SK-N-SH (cell line): Measurements from ENCODE around the gene BPIFB3. TPM values are rescaled to one million over a fixed set of nuclear protein-coding genes. Genes with fewer than 3 reads are reported as not detected.

Experiments
- CTCF ChIA-PET: fragments of 300-600, 350-600 bp; formaldehyde crosslinking; extraction: SDS; loops from one replicate; lab custom pipeline; 2021; lab: Yijun Ruan, JAX
- POLR2A ChIA-PET: fragments of 350-600 bp; sonication (Branson Sonifier 250); formaldehyde crosslinking; extraction: SDS; loops from one replicate; lab custom pipeline; 2020; ENCODE audit warnings: antibody characterized with exemption, inconsistent platforms; lab: Yijun Ruan, JAX
- DNase-seq: peaks from one replicate; pipeline ENCODE4 v3.0.0; 2012
- H2AFZ ChIP-seq: fragments of 200-600 bp; sonication (generic); 2 replicates; pipeline ENCODE4 v1.8.1; 2016; ENCODE audit warnings: antibody characterized with exemption, mild to moderate bottlenecking, low read depth
- H3F3A ChIP-seq: fragments of 200-600 bp; sonication (generic); replicated peaks from 2 replicates; pipeline ENCODE3; 2016; ENCODE audit warnings: antibody characterized with exemption, mild to moderate bottlenecking; ENCODE audit not compliant: insufficient read depth
- H3K27ac ChIP-seq, 2 experiments: fragments of 200-500 bp in 1 of 2; fragments of 200-600 bp in 1 of 2; sonication (Bioruptor generic) in 1 of 2; sonication (generic), shearing (Covaris generic) in 1 of 2; 2 replicates each; pipeline versions ENCODE4 v1.5.1 to v1.6.1; 2014 to 2016; ENCODE audit warnings: low read depth in 2 of 2, inconsistent platforms in 1 of 2, low read length in 1 of 2, mild to moderate bottlenecking in 1 of 2, mixed read lengths in 1 of 2
- H3K27me3 ChIP-seq: fragments of 200-600 bp; sonication (generic), shearing (Covaris generic); 2 replicates; pipeline ENCODE4 v1.6.1; 2016; ENCODE audit warnings: mixed run types; ENCODE audit not compliant: insufficient read depth
- H3K36me3 ChIP-seq, 2 experiments: fragments of 200-500 bp in 1 of 2; fragments of 200-600 bp in 1 of 2; sonication (Bioruptor generic) in 1 of 2; sonication (generic) in 1 of 2; replicated peaks in 1 of 2; 2 replicates each; pipeline versions ENCODE3 to v1.5.1; 2014 to 2016; ENCODE audit warnings: low read length in 1 of 2, mild to moderate bottlenecking in 1 of 2; ENCODE audit not compliant: insufficient read depth in 2 of 2, control insufficient read depth in 1 of 2
- H3K4me1 ChIP-seq, 2 experiments: fragments of 200-500 bp in 1 of 2; fragments of 200-600 bp in 1 of 2; sonication (Bioruptor generic) in 1 of 2; sonication (generic), shearing (Covaris generic) in 1 of 2; 2 replicates each; pipeline versions ENCODE4 v1.5.1 to v1.6.1; 2014 to 2016; ENCODE audit warnings: low read depth in 1 of 2, low read length in 1 of 2, mixed run types in 1 of 2; ENCODE audit not compliant: insufficient read depth in 2 of 2, control insufficient read depth in 1 of 2
- H3K4me2 ChIP-seq: fragments of 200-600 bp; sonication (generic), shearing (Covaris generic); 2 replicates; pipeline ENCODE4 v1.6.1; 2017; ENCODE audit warnings: mixed run types
- H3K4me3 ChIP-seq, 2 experiments: fragments of 200-500 bp in 1 of 2; fragments of 200-600 bp in 1 of 2; sonication (Bioruptor generic) in 1 of 2; sonication (generic), shearing (Covaris generic) in 1 of 2; 2 replicates each; pipeline versions ENCODE4 v1.5.1 to v1.8.1; 2014 to 2016; ENCODE audit warnings: low read depth in 2 of 2, inconsistent platforms in 1 of 2, low read length in 1 of 2, mild to moderate bottlenecking in 1 of 2, mixed read lengths in 1 of 2, moderate library complexity in 1 of 2
- H3K79me2 ChIP-seq: fragments of 200-600 bp; sonication (generic); 2 replicates; pipeline ENCODE4 v1.8.1; 2017; ENCODE audit warnings: mild to moderate bottlenecking; ENCODE audit not compliant: insufficient read depth
- H3K9ac ChIP-seq: fragments of 200-600 bp; sonication (generic); 2 replicates; pipeline ENCODE4 v1.6.1; 2017; ENCODE audit warnings: mixed run types
- H3K9me2 ChIP-seq: fragments of 200-600 bp; sonication (generic); 2 replicates; pipeline ENCODE4 v1.6.1; 2017; ENCODE audit warnings: mixed run types
- H3K9me3 ChIP-seq: fragments of 200-600 bp; sonication (generic); 2 replicates; pipeline ENCODE4 v1.6.1; 2017; ENCODE audit warnings: mixed run types, mild to moderate bottlenecking, moderate library complexity
- H4K20me1 ChIP-seq: fragments of 200-600 bp; sonication (generic); 2 replicates; pipeline ENCODE4 v1.6.1; 2017; ENCODE audit warnings: mild to moderate bottlenecking, mixed run types; ENCODE audit not compliant: insufficient read depth
- EP300 ChIP-seq, 2 experiments: IDR thresholded peaks; 2 replicates each; pipeline versions ENCODE4 v1.4.0 to v1.6.1; 2012; ENCODE audit warnings: borderline replicate concordance in 1 of 2, low read depth in 1 of 2, low read length in 1 of 2
- JUND ChIP-seq: IDR thresholded peaks from 2 replicates; pipeline ENCODE4 v1.4.0; 2012
- MEF2A ChIP-seq: IDR thresholded peaks from 2 replicates; pipeline ENCODE4 v1.4.0; 2012; ENCODE audit warnings: low read depth, borderline replicate concordance
- RFX5 ChIP-seq: IDR thresholded peaks from 2 replicates; pipeline ENCODE4 v1.6.1; 2012; ENCODE audit warnings: mild to moderate bottlenecking, improper control_type of control experiment, low read length
- RXRA ChIP-seq: IDR thresholded peaks from 2 replicates; pipeline ENCODE4 v1.4.0; 2012; ENCODE audit warnings: low read depth, mild to moderate bottlenecking, borderline replicate concordance
- TAF1 ChIP-seq: IDR thresholded peaks from 2 replicates; pipeline ENCODE4 v1.6.1; 2012; ENCODE audit warnings: low read depth, mild to moderate bottlenecking, low read length, moderate library complexity, borderline replicate concordance
- YY1 ChIP-seq: IDR thresholded peaks from 2 replicates; pipeline ENCODE4 v1.4.0; 2012; ENCODE audit warnings: low read depth, mild to moderate bottlenecking
- WGBS: methylation state at CpG from one replicate; pipeline ENCODE4 v1.1.6; 2017; ENCODE audit warnings: low lambda C conversion rate; 5-methylcytosine and 5-hydroxymethylcytosine counted together
- polyA plus RNA-seq, 3 experiments: library from polyadenylated mRNA; depleted of rRNA; stranded (reverse); fragments of >200 nt; gene quantifications; 2 replicates each; pipeline ENCODE4 v1.2.3, GENCODE V29; 2012
- TF ChIP-seq, protein P1 (sequence below): IDR thresholded peaks from 2 replicates; pipeline ENCODE4 v1.4.0; 2012; ENCODE audit warnings: low read depth
- TF ChIP-seq, protein P2 (sequence below): IDR thresholded peaks from 2 replicates; pipeline ENCODE4 v1.4.0; 2012; ENCODE audit warnings: low read depth, borderline replicate concordance

Gene BPIFB3
- polyA plus RNA-seq, 1 of the 3 experiments (the other 2 are of a cell fraction) = not detected

DNA sequence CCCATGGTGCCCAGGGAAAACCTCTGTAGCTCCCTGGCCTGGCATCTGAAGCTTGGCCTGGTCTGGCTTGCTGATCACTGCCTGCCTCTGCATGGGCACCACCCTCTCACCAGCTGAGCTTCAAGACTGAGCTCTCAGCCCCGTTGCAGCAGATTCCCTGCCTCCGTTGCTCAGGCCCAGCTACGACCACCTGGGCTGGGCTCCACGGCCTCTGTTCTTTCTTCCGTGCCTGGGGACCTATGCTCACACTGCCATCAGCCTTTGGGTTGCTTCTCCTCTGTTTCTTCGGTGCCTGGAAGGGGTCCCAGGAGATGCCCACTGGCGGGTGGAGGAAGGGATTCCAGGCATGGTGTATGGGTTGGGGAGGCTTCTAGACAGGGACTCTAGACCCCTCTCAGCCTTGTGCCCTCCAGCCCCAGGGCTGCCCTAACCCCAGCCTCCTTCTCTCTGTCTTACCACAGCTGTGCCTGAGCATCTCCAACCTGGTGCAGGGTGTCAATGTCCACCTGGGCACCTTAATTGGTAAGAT, 37.1 kb upstream of the BPIFB3 start:
- POLR2A ChIA-PET = no interaction called here

DNA sequence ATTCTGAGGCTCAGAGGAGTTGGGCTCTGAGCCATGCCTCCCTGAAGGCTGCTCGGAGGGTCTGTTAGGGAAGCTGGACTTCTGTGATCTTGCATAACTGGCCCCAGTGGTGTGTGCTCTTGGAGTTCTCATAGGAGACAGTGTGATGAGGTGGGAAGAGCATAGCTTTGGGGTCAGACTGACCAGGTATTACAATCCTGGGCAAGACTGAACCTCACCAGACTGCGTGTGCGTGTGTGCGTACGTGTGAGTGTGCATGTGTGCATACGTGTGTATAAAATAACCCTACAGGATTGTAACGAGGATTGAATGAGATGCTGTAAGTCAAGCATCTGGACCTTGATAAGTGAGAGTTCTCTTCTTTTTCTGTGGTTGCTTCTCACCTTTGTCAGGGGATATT, 36.2 kb upstream of the BPIFB3 start:
- no peaks in the 10 kb centered on the region for H3K36me3 ChIP-seq
- CTCF ChIA-PET = no interaction called here
- H2AFZ ChIP-seq = no peak overlapping the region
- POLR2A ChIA-PET = no interaction called here
- H3K4me2 ChIP-seq = no peak overlapping the region
- H3K9ac ChIP-seq = no peak overlapping the region
- H3K27ac ChIP-seq = no peak overlapping the region
- WGBS = 25% methylated on average over 7 of the region's 7 CpGs
- no peaks in the 10 kb centered on the region for H4K20me1 ChIP-seq
- H3K79me2 ChIP-seq = no peaks in the 10 kb centered on the region
- no peaks in the 10 kb centered on the region for H3F3A ChIP-seq
- H3K9me2 ChIP-seq = no peaks in the 10 kb centered on the region
- DNase-seq = no peak
- H3K4me1 ChIP-seq = no peaks in the 10 kb centered on the region
- peaks cover 56% of the 10 kb centered on the region for H3K27me3 ChIP-seq
- TF ChIP-seq RXRA (no peak), EP300 (IDR thresholded peaks at IDR 0.05; ENCODE audit: borderline replicate concordance in 1 of 2, low read depth in 1 of 2, low read length in 1 of 2) (no peak), RFX5 (no peak)
- TF ChIP-seq, protein P1, sequence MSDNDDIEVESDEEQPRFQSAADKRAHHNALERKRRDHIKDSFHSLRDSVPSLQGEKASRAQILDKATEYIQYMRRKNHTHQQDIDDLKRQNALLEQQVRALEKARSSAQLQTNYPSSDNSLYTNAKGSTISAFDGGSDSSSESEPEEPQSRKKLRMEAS = no peak
- TF ChIP-seq, all 33 proteins: peak for 0
- Histone ChIP-seq H3K4me3 (no peak overlapping the region), H3K9me3 (no peaks in the 10 kb centered on the region)

More for the DNA sequence above, 37.1 kb upstream of the BPIFB3 start:
- Histone ChIP-seq H3K36me3 (no peaks in the 10 kb centered on the region), H3K9me2 (no peaks in the 10 kb centered on the region), H2AFZ (no peak overlapping the region), H3K4me3 (no peak overlapping the region), H3K27ac (no peak overlapping the region), H3K79me2 (no peaks in the 10 kb centered on the region), H3K27me3 (peaks cover 65% of the 10 kb centered on the region), H4K20me1 (no peaks in the 10 kb centered on the region), H3K9me3 (no peaks in the 10 kb centered on the region), H3F3A (no peaks in the 10 kb centered on the region), H3K9ac (no peak overlapping the region), H3K4me2 (no peak overlapping the region), H3K4me1 (no peaks in the 10 kb centered on the region)
- 8% methylated on average over 6 of the region's 7 CpGs for WGBS
- TF ChIP-seq MEF2A (no peak), RFX5 (no peak), RXRA (no peak), YY1 (no peak), JUND (no peak), TAF1 (no peak)
- TF ChIP-seq, protein P2, sequence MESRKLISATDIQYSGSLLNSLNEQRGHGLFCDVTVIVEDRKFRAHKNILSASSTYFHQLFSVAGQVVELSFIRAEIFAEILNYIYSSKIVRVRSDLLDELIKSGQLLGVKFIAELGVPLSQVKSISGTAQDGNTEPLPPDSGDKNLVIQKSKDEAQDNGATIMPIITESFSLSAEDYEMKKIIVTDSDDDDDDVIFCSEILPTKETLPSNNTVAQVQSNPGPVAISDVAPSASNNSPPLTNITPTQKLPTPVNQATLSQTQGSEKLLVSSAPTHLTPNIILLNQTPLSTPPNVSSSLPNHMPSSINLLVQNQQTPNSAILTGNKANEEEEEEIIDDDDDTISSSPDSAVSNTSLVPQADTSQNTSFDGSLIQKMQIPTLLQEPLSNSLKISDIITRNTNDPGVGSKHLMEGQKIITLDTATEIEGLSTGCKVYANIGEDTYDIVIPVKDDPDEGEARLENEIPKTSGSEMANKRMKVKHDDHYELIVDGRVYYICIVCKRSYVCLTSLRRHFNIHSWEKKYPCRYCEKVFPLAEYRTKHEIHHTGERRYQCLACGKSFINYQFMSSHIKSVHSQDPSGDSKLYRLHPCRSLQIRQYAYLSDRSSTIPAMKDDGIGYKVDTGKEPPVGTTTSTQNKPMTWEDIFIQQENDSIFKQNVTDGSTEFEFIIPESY = no peak
- no peak for DNase-seq
- CTCF ChIA-PET = interaction anchor here (1.0 to 1.5 kb wide), 2 partner anchors 11 to 71 kb away, joined by 3 to 5 read pairs; no protein-coding TSS in a partner anchor
